22Rv1 (cell line): ENCODE data around the gene TFPI.
A peak's percentile ranks its signal among the peaks of the same experiment; 100 is the strongest.

Experiments used
- ZFX ChIP-seq: fragments of 450-650 bp; IDR thresholded peaks from 2 replicates; pipeline ENCODE4 v1.6.1; 2017; ENCODE audit warnings: antibody characterized with exemption, borderline replicate concordance
- TF ChIP-seq, protein P1 (sequence below): fragments of 450-650 bp; IDR thresholded peaks from 2 replicates; pipeline ENCODE4 v1.5.1; 2017; ENCODE audit warnings: mild to moderate bottlenecking

DNA sequence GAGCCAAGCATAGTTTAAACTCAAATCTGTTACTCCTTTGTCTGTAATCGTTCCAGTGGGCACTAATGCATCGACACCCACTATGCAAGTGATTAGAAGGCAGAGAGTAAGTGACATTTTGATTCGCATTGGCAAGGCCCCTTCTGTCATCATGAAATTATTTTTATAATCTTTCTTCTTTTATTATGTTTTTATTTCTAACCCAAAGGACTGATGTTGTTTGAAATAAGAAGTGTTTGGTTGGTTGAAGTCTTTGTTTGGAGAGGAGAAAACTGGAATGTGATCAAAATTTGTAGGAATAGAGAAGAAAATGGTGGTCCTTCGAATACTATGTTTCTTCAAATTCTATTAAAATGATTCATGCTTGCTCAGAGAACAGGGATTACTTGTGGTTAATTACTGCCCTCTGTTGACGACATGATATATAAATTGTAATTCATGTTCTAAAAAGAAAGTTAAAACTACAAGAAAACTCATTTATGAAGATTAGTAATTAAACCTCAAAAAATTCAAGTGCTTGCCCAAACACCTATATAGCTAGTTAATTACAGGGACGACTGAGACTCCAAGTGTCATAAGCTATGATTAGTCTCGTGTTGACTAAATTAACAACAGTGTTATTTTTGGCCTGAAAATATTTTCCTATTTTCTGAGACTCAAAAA, 26.4 kb upstream of the TFPI start:
- TF ChIP-seq, protein P1, sequence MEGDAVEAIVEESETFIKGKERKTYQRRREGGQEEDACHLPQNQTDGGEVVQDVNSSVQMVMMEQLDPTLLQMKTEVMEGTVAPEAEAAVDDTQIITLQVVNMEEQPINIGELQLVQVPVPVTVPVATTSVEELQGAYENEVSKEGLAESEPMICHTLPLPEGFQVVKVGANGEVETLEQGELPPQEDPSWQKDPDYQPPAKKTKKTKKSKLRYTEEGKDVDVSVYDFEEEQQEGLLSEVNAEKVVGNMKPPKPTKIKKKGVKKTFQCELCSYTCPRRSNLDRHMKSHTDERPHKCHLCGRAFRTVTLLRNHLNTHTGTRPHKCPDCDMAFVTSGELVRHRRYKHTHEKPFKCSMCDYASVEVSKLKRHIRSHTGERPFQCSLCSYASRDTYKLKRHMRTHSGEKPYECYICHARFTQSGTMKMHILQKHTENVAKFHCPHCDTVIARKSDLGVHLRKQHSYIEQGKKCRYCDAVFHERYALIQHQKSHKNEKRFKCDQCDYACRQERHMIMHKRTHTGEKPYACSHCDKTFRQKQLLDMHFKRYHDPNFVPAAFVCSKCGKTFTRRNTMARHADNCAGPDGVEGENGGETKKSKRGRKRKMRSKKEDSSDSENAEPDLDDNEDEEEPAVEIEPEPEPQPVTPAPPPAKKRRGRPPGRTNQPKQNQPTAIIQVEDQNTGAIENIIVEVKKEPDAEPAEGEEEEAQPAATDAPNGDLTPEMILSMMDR, result peak; percentile 31; the same call in 1 of the 2 replicates
- TF ChIP-seq ZFX, result no peak
